ENCODE results near the gene SUMO1.
A peak's percentile ranks its signal among the peaks of the same experiment; 100 is the strongest.

The SUMO1 gene

DNA sequence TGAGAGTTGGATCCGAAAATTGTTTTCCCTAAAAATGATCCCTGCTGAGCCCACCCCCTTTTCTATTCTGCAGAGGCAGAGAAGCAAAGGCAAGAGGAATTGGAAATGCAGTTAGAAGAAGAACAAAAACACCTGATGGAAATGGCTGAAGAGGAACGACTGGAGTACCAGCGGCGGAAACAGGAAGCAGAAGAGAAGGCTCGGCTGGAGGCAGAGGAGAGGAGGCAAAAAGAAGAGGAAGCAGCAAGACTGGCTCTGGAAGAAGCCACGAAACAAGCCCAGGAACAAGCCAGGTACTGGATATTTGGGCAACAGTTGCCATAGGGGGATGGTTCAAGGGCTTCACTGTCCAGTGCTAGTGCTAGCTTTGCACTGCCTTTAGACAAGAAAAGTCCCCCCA is 41.7 kb downstream of the SUMO1 start:
- no peak for DNase-seq

DNA sequence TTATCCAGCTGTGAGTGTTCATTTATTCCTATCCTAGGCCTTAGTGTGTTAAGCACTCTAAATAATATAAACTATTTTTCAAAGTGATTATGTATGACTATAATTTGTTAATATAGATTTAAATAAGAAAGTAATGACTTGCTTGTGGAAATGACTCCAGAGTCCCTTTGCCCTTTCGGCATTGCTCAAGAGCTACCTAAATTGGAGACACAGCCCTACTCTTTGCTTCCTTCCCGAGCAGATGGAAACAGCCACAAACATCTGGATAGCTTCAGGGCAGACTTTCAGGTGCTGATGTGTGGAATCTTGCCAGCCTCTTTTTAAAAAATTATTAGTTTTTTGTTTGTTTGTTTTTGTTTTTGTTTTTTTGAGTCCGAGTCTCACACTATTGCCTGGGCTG is 44.0 kb downstream of the SUMO1 start:
- no peak for DNase-seq

DNA sequence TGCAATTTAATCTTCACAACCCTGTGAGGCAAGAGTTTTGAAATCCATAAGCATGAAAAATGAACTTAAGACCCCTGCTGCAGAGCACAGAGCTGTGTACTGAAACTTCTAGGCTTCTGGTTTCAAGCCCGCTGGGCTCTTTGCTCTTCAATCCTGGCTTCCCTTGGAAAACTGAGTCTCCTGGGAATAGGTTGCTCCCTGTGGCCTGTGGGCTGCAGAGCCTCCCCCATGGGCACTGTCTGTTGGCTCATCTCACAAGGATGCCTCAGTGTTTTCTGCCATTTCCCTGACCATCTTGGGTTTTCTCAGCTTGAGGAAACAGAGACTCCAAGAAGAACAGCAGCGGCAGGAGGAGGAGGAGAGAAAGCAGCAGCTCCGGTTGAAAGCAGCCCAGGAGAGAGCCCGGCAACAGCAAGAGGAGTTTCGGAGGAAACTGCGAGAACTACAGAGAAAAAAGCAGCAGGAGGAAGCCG is 44.5 kb downstream of the SUMO1 start:
- DNase-seq: no peak

DNA sequence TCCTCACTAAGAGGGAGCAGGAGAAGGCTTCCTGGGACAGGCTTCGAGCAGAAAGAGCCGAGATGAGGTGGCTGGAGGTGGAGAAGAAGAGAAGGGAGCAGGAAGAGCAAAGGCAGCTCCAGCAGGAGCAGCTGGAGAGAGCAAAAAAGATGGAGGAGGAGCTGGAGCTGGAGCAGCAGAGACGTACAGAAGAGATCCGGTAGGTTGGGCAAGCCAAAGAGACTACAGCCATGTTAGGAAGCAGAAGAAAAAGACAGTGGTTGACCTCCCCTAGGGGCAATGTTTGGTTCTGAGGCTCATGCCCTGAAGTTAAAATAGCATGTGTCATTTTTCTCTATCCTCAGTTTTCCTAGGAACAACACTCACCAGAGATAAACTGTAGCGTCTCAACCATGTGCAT is 45.1 kb downstream of the SUMO1 start:
- DNase-seq: no peak

DNA sequence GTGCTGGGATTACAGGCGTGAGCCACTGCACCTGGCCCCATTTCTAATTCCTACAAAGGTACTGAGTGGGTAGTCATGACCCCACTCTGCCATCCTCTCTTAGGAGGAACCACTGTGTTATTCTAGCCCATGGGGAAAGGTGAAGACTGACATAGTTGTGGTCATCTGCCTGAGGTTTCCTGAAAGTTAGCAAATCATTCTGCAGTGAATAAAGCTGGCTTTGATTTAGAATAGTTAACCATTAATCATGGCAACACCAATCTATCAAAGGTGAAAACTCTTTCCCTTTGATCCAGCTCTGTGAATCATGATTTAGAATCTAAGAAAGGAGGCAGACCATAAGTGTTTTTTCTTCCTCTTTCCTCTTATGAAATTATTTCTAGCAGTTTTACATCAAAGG is 50.8 kb downstream of the SUMO1 start:
- DNase-seq: no peak

DNA sequence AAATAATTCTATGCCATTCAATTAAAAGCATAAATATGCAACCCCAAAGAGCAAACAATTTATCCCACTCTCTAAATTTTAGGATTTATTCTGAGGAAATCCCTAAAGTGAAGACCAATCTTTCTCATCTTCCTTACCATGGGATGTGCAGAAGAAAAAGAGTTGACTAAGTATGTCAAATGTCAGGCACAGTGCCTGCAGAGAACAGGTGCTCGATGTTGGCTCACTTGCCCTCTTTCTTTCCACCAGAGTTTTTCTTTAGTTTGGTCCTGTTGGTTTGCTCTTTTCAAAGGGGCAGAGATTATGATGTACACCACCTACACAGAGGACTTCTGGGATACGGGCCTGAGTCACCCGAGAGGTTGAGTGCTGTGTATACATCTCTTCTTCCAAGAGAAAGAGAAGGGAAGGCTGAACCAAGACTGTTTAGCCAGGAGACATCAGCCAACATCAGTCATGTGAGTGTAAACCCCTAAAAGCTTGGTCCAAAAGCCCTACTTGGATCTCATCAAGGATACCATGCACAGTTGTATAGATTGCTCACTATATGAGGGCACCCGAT is 51.7 kb downstream of the SUMO1 start:
- no peak for DNase-seq

DNA sequence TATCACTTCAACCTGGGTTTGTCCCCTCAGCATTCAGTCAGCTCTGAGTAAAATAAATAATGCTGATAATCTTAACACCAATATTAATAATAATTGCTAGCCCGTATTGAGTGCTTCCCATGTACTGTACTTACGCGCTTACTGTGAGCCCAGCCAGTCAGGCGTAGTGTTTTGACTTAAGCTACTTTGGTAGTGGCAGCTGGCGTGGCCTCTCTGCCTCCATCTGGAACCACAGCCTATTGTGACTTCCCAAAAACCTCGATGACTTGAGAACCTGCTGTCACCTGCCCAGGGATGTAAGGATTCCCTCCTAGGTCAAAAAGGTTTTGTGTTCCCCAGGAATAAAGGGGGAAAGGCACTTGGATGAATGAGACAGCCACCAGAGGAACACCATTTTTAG is 53.2 kb downstream of the SUMO1 start:
- DNase-seq: no peak

DNA sequence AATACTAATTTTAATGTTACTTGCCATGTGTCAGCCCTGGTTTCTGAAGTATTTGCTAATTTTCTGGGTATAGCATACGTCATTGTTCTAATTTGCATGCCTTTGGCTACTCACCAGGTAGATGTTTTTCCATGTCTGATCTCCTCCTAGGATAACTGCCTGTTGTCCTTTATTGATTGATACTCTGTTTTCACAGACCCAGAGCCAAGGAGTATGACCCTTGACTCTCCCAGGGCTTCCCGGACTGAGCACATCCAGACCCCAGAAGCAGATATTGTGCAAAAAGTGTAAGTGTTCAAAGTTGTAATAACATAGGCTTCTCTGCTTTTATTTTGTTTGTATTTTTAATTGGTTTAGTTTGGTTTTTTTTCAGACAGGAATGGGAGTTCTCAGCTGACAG is 53.8 kb downstream of the SUMO1 start:
- DNase-seq: no peak

DNA sequence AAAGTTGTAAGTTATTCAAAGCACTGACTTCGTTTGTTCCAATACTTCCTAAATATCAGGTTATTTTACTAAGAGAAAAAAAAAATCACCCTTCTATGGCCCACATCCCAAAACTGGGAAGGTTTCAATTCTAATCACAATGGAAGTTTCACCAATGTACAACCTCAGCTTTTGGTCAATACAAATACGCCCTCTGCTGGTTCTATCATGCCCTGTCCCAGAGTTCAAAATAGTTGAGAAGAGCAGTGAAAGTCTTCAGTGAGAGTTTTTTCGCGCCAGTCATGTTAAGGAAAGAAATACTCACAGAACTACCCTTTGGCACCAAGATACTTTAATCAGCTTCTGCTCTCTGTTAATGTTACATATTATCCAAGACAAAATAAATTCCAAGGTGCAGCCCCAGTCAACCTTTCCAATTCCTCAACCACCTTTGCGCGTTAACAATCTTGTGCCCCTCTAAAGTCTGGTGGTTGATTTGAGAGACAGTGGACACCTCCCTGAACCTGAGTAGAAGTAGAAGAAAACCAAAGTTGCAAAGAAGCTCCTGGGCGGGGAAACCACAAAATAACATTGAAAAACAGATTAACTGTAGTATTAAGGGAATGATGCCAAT is 59.9 kb downstream of the SUMO1 start:
- DNase-seq: peak; percentile 78

DNA sequence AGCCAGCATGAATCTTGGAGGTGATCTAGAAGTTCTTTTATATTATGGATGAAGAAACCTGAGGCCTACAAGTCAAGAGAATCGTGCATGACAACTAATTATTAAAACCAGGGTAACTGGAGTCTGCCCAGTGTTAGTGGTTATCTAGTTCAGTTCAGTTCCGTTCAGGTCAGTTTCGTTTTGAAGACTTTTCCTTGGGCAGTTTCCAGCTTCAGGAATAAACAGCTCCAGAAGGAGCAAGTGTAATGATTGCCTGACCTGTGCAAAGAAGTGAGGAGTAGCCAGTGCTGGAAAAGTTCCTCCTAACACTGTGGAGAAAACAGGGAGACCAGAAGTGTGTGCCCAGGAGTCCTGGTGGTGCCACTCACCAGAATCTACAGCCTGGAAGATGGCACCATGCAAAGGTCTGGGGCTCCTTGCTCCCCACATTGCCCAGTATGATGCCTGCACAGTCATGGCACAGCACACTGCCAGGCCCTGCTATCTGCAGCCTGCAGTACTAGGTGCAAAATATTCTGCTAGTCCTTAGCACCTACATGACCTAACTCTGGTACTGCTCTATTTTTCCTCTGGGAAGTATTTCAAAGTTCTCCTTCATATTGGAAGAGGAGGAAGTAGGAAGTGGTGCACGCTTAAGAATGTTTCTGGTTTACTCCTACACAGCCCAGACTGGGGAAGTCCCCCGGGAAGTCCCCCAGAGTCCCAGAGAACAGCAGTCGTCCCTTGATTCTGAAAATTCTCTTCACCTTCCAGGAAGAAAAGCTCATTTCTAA is 65.8 kb downstream of the SUMO1 start:
- no peak for DNase-seq

DNA sequence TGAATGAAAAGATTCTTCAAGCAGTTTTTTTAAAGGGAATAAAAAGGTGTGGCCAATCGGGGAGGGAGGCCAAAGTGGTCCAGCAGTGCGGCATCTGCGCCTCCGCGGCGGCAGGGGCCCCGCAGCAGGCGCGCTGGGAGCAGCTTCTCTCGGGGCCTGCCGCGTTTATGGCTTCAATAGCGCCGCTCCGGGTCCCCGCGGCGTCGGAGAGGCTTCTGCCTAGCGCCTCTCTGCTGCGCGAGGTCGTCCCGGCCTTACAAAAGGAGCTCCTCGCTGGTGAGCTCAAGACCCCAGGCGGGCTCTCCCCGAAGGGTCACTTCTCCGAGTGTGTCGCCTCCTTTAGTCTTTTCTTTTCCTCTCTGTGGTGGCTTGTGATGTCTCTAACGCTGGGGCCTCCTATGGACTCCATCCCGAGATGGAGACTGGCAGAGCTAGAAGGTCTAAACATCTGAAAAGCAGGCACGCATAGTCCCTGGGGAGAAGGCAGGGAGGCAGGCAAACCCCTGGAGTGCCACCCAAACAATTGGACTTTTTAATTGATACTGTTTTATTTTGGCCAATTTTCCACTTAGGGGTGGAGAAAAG is 67.1 kb downstream of the SUMO1 start:
- peak; percentile 64 for DNase-seq

DNA sequence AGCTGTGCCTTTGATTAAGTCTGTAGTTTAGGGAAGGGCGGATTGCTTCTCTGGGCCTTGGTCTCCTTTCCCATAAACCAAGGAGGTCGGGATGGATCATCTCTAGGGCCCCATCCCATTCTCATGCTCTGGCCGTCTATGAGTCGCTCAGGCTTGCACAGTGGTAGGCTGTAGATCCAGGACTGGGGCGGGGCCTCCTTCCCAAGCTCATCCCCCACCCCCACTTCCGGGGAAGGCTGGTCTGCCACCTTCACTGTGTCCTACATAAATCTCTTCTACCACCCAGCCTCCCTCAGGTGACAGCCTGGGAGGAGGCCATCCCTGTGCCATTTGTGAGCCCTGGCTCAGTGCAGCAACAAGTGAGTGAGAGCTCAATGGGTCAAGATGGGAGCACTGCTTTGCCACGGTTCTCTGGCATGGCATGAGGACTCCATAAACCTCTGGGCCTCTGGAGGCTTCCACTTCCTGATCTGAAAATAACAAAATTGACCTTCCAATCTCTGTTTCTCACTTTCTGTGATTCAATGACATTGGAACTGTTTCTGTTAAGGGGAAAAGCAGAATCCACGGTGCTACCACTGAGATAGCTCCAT is 68.5 kb downstream of the SUMO1 start:
- no peak for DNase-seq

DNA sequence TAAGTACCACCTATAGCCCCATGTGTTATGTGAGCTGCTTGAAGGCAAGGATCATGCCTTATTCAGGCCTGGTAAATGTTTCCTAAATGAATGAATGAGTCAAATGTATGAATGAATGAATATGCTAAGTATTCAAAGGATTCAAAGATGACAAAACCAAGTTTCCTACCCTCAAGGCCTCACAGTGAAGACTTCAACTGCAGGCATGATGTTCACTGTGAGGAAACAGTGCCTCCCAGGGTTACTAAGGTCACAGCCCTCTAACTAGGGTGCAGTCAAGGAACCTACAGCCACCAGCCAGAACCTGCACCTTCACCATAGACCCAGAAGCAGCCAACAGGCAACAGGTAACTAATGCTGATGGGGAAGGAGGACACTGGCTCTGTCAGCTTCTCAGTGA is 69.3 kb downstream of the SUMO1 start:
- DNase-seq: no peak

DNA sequence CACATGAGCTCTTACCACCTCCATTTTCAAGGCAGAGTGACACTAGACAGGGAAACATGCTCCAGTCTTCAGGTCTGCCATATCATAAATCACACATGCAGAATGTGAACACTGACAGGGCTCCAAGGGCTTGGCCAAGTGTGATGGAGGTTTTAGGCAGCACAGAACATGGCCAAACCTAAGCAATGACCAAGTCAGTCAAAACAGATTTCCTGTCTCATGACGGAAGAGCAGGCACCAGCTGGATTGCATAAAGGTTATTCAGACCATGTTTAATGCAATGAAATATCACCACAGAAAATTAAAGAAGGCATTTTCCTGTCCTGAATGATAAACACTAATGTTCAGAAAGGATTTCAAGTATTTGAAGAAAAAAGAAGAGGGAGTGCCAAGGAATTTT is 72.5 kb downstream of the SUMO1 start:
- no peak for DNase-seq

DNA sequence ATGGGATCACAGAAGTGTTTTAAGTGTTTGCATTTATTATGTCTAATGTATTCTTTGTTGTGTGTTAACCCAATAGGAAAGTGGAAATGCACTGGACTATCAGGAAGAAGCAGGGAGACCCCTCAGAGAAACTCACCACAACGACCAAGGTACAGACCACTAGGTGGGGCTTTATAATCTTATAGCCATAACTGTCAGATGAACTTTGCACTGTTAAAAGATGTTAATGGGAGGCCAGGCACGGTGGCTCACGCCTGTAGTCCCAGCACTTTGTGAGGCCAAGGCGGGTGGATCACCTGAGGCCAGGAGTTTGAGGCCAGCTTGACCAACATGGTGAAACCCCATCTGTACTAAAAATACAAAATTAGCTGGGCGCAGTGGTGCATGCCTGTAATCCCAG is 73.2 kb downstream of the SUMO1 start:
- no peak for DNase-seq

DNA sequence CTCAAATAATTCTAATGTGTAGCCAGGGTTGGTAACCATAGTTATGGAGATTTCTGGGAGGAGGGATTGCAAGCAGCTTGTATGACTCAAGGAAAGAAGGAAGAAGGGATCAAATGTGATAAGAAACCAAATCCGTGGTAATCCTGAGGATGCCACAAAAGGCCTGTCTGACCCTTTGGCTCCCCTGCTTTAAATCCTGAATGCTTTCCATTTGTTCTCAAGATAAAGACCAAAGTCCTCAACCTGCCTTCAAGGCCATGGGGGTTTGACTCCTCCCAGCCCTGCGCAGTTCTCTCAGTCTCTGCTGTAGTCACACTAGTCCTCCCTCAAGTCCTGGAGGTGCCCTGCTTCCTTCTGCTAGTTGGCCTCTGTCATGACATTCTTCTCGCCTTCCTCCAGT is 74.0 kb downstream of the SUMO1 start:
- DNase-seq: no peak

DNA sequence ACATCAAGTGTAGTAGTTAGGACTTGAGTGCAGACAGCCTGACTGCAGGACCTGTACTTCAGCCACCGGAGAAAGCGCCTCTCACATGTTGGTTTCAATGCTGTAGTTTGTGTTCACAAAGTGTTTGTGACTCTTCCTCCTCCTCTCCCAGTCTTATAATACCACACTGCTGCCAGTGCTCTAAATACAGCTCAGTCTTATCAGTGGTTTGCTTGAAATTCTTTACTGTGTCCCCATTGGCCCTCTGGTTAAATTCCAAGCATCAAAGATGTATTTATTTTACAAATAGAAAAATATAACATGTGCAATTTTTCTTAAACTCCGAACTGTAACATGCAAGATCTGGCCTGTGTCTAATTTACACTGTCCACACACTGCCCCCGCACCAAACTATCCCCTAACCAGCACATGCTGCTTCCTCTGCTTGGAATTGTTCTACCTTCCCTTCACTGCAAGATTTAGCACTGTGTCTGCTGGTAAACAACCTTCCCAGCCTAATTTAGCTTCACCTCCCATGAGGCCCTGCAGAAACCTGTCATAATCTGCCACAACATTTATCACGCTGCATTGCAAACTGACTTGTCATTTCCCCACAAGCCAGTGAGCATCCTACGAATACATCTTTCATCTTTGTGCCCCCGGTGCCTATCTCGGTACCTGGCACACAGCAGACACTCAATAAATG is 77.1 kb downstream of the SUMO1 start:
- no peak for DNase-seq

DNA sequence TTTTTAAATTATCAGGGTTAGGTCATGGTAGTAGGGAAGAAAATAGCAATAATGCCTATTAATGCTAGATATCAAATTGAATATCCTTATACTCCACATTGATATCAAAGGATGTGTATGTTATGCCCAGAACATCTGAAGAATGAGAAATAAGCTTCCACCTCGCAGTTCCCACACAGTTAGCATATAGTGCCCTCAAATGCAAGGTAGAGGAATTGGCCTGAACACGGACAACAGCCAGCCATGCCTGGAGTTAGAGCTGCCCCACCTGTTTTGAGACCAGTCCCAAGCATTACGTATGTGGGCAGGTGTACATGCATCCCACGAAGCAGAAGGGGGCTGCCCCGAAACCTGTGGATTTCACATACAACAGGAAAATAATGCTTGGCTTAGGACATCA is 79.6 kb downstream of the SUMO1 start:
- DNase-seq: no peak

DNA sequence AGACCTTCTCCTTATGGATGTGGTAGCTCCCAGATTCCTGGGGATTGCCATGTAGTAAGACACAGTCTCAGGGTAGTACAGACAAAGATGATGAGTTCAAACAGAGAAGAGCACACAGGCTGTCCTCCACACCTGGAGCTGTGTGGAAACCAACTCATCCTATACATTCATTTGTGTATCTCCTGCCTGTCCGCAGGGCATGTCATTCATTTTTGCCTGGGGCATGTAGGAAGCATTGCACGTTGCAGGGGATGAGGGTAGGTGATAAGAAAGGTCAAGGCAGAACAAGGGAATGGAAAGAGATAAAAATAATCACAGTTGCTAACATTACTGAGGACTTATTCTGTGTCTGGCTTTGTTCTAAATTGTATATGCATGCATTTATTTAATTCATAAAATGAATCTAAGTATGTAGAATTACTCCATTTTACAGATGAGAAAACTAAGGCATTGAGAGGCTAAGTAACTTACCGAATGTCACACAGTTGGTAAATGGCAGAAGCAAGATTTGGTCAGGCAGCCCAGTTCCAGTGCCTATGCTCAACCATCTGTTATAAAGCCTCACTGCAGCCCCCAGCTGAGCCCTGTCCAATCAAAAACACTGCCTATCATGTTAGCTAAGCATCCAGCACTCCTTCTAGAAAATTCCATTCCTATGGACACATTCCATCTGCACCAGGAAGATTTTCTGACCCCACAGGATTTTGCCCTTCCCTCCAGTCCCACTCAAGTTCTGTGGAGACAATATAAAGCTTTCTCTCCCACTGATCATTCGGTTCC is 81.0 kb downstream of the SUMO1 start:
- no peak for DNase-seq

All from islet precursor cell (in vitro differentiated cells).